ENCODE results near the gene UGT2B10. TPM values are rescaled to one million over a fixed set of nuclear protein-coding genes. Genes with fewer than 3 reads are reported as not detected.
"Not testable (repeated sequence)": the region's sequence is repeated elsewhere in the genome, so short reads cannot be mapped to it uniquely, and the experiment has no call there.

The UGT2B10 gene
- total RNA-seq (2021; ENCODE audit: unreplicated experiment) (0.27 TPM), Bru-seq, nascent RNA (not detected), BruChase-seq, experiment 1, labeled RNA remaining after a 6-hour chase (not detected), BruChase-seq, experiment 2, labeled RNA remaining after a 2-hour chase (not detected)
- not detected in 2 replicates for polyA plus RNA-seq (2012)
- long read RNA-seq, result 0 reads

DNA sequence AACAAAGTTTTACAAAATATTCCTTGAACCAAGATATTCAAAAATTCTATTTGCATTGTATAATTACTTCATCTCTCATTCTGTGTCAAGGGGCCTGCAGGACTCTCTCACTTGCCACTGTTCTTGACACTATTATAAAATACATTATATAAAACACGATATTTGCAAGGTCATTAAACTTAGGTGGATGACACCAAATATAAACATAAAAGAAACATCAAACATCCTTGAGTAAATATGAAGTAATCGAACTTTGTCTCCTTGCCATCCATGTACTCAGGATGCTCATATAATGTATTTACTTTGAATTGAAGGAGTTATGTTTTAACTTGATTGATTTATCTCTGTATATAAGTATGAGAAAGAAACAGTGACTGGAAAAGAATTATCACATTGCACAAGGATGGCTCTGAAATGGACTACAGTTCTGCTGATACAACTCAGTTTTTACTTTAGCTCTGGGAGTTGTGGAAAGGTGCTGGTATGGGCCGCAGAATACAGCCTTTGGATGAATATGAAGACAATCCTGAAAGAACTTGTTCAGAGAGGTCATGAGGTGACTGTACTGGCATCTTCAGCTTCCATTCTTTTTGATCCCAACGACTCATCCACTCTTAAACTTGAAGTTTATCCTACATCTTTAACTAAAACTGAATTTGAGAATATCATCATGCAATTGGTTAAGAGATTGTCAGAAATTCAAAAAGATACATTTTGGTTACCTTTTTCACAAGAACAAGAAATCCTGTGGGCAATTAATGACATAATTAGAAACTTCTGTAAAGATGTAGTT lies at the start of gene UGT2B10:
Gene UGT2B10, plus strand, starts transcription at position 378 of the 793 bp plus-strand sequence. Its CDS starts 26 bp downstream, at position 404.
- ATAC-seq; H2AFZ ChIP-seq (ENCODE audit: low read depth, low read length, poor library complexity, severe bottlenecking); H4K20me1 ChIP-seq (ENCODE audit: insufficient read depth); POLR2A ChIA-PET; H3K9ac ChIP-seq (ENCODE audit: low read length); H3K9me2 ChIP-seq (ENCODE audit: insufficient read depth); CTCF ChIA-PET; H3K27ac ChIP-seq (ENCODE audit: low read depth, low read length); BruUV-seq (replicated peaks); DNase-seq (ENCODE audit: low read depth, low spot score); H3K4me3 ChIP-seq (replicated peaks in 1 of 2; ENCODE audit: low read depth in 1 of 2, low read length in 2 of 2); H3K36me3 ChIP-seq (ENCODE audit: control insufficient read depth in 1 of 2, insufficient read depth in 2 of 2, low read length in 2 of 2); H3K79me2 ChIP-seq (ENCODE audit: insufficient read depth, low read length); H3K4me1 ChIP-seq (ENCODE audit: control insufficient read depth in 1 of 2, insufficient read depth in 2 of 2, low read length in 2 of 2); H3K27me3 ChIP-seq (ENCODE audit: insufficient read depth, low read length); H3K9me3 ChIP-seq (ENCODE audit: control insufficient read depth in 1 of 2, insufficient read depth in 1 of 2, low read depth in 1 of 2, low read length in 2 of 2); H3K4me2 ChIP-seq (ENCODE audit: low read length); intact Hi-C loops (cut with micrococcal nuclease); RAD21 ChIA-PET (ENCODE audit: low non-redundant PET in 1 of 2, low total read pairs in 2 of 2, uncharacterized antibody in 2 of 2, unreplicated experiment in 2 of 2): not testable (repeated sequence)

DNA sequence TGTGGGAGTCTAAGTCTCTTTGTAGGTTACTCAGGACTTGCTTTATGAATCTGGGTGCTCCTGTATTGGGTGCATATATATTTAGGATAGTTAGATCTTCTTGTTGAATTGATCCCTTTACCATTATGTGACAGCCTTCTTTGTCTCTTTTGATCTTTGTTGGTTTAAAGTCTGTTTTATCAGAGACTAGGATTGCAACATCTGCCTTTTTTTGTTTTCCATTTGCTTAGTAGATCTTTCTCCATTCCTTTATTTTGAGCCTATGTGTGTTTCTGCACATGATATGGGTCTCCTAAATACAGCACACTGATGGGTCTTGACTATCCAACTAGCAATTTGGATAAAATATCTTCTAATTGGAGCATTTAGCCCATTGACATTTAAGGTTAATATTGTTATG lies 44.0 kb upstream of the UGT2B10 start:
- H3K36me3 ChIP-seq (ENCODE audit: control insufficient read depth in 1 of 2, insufficient read depth in 2 of 2, low read length in 2 of 2); H3K4me2 ChIP-seq (ENCODE audit: low read length); intact Hi-C loops (cut with micrococcal nuclease); H3K9me2 ChIP-seq (ENCODE audit: insufficient read depth); H3K27me3 ChIP-seq (ENCODE audit: insufficient read depth, low read length); CTCF ChIA-PET; H4K20me1 ChIP-seq (ENCODE audit: insufficient read depth); RAD21 ChIA-PET (ENCODE audit: low non-redundant PET in 1 of 2, low total read pairs in 2 of 2, uncharacterized antibody in 2 of 2, unreplicated experiment in 2 of 2); ATAC-seq; H3K4me1 ChIP-seq (ENCODE audit: control insufficient read depth in 1 of 2, insufficient read depth in 2 of 2, low read length in 2 of 2); H3K27ac ChIP-seq (ENCODE audit: low read depth, low read length); BruUV-seq (replicated peaks); DNase-seq (ENCODE audit: low read depth, low spot score); H3K9ac ChIP-seq (ENCODE audit: low read length); H3K79me2 ChIP-seq (ENCODE audit: insufficient read depth, low read length); H3K4me3 ChIP-seq (replicated peaks in 1 of 2; ENCODE audit: low read depth in 1 of 2, low read length in 2 of 2); H2AFZ ChIP-seq (ENCODE audit: low read depth, low read length, poor library complexity, severe bottlenecking); POLR2A ChIA-PET; H3K9me3 ChIP-seq (ENCODE audit: control insufficient read depth in 1 of 2, insufficient read depth in 1 of 2, low read depth in 1 of 2, low read length in 2 of 2): not testable (repeated sequence)

DNA sequence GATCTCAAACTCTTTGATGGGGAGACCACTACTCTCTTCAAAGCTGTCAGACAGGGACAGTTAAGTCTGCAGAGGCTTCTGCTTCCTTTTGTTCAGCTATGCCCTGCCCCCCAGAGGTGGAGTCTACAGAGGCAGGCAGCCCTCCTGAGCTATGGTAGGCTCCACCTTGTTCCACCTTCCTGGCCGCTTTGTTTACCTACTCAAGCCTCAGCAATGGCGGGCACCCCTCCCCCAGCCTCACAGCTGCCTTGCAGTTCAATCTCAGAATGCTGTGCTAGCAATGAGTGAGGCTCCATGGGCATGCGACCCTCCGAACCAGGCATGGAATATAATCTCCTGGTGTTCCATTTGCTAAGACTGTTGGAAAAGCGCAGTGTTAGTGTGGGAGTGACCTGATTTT lies 42.1 kb upstream of the UGT2B10 start:
- ChIA-PET POLR2A (no interaction called here), CTCF (no interaction called here), RAD21 (ENCODE audit: low non-redundant PET in 1 of 2, low total read pairs in 2 of 2, uncharacterized antibody in 2 of 2, unreplicated experiment in 2 of 2) (no interaction called here)
- H3K4me3 ChIP-seq (replicated peaks in 1 of 2; ENCODE audit: low read depth in 1 of 2, low read length in 2 of 2), result no peak overlapping the region
- no peak for DNase-seq (ENCODE audit: low read depth, low spot score)
- no peak overlapping the region for H2AFZ ChIP-seq (ENCODE audit: low read depth, low read length, poor library complexity, severe bottlenecking)
- no peaks in the 10 kb centered on the region for H3K4me1 ChIP-seq (ENCODE audit: control insufficient read depth in 1 of 2, insufficient read depth in 2 of 2, low read length in 2 of 2)
- TF ChIP-seq TCF7L2 (IDR thresholded peaks at IDR 0.05; ENCODE audit: borderline replicate concordance, extremely low read depth, insufficient read depth, insufficient read length) (no peak), YY1 (IDR thresholded peaks at IDR 0.05; ENCODE audit: extremely low read depth, insufficient replicate concordance, low read depth, low read length) (no peak), ZNF274 (IDR thresholded peaks at IDR 0.05; ENCODE audit: low read depth, low read length) (no peak)
- H4K20me1 ChIP-seq (ENCODE audit: insufficient read depth), result no peaks in the 10 kb centered on the region
- no peaks in the 10 kb centered on the region for H3K36me3 ChIP-seq (ENCODE audit: control insufficient read depth in 1 of 2, insufficient read depth in 2 of 2, low read length in 2 of 2)
- H3K27me3 ChIP-seq (ENCODE audit: insufficient read depth, low read length), result no peaks in the 10 kb centered on the region
- H3K9ac ChIP-seq (ENCODE audit: low read length), result no peak overlapping the region
- H3K4me2 ChIP-seq (ENCODE audit: low read length), result no peak overlapping the region
- no peak for ATAC-seq
- intact Hi-C loops (cut with micrococcal nuclease), result no loop called here
- no peaks in the 10 kb centered on the region for H3K79me2 ChIP-seq (ENCODE audit: insufficient read depth, low read length)
- no peak overlapping the region for H3K27ac ChIP-seq (ENCODE audit: low read depth, low read length)
- no TSS peak for BruUV-seq (replicated peaks)
- H3K9me2 ChIP-seq (ENCODE audit: insufficient read depth), result no peaks in the 10 kb centered on the region
- no peaks in the 10 kb centered on the region for H3K9me3 ChIP-seq (ENCODE audit: control insufficient read depth in 1 of 2, insufficient read depth in 1 of 2, low read depth in 1 of 2, low read length in 2 of 2)

Measured in HCT116 (cell line).